HEK293 (cell line): ENCODE results near the gene DNAJC2.

Experiments used
- CTCF ChIA-PET: fragments of 350-600 bp; formaldehyde crosslinking; extraction: SDS; loops from one replicate; lab custom pipeline; 2021; ENCODE audit warnings: antibody characterized with exemption; lab: Yijun Ruan, JAX
- POLR2A ChIA-PET: fragments of 300-600 bp; formaldehyde crosslinking; extraction: SDS; loops from one replicate; lab custom pipeline; 2020; ENCODE audit warnings: antibody characterized with exemption, inconsistent platforms; lab: Yijun Ruan, JAX
- H3K27ac ChIP-seq: fragments of 200-500 bp; sonication (Bioruptor generic); 2 replicates; pipeline ENCODE4 v1.5.1; 2014; ENCODE audit warnings: low read depth, low read length, control low read depth, inconsistent platforms; ENCODE audit errors: extremely low read depth
- H3K36me3 ChIP-seq, 2 experiments: fragments of 200-500 bp in 1 of 2; sonication (Bioruptor generic) in 1 of 2; 1 replicate in 1 of 2; 2 replicates in 1 of 2; pipeline ENCODE4 v1.5.1; 2014 to 2017; ENCODE audit warnings: inconsistent platforms in 2 of 2, low read length in 2 of 2; ENCODE audit not compliant: control insufficient read depth in 2 of 2, insufficient read depth in 1 of 2
- H3K4me1 ChIP-seq: fragments of 200-500 bp; sonication (Bioruptor generic); 2 replicates; pipeline ENCODE4 v1.5.1; 2014; ENCODE audit warnings: mild to moderate bottlenecking, low read length, inconsistent platforms; ENCODE audit not compliant: control insufficient read depth, insufficient read depth
- H3K4me3 ChIP-seq: 2 replicates; pipeline ENCODE4 v1.5.1; 2011; ENCODE audit warnings: low read depth, mild to moderate bottlenecking, control low read depth, low read length, moderate library complexity
- H3K9me3 ChIP-seq: fragments of 200-500 bp; sonication (Bioruptor generic); 2 replicates; pipeline ENCODE4 v1.5.1; 2014; ENCODE audit warnings: low read depth, low read length, inconsistent platforms; ENCODE audit not compliant: control insufficient read depth, insufficient read depth
- AEBP2 ChIP-seq: fragments of 450-650 bp; formaldehyde crosslinking; IDR thresholded peaks from 2 replicates; pipeline ENCODE4 v1.5.1; 2016; ENCODE audit warnings: missing biosample characterization, missing genetic modification characterization, borderline replicate concordance
- KLF7 ChIP-seq: fragments of 450-650 bp; formaldehyde crosslinking; IDR thresholded peaks from 2 replicates; pipeline ENCODE4 v1.5.1; 2016; ENCODE audit warnings: missing biosample characterization, missing genetic modification characterization, borderline replicate concordance
- PRDM6 ChIP-seq: fragments of 450-650 bp; formaldehyde crosslinking; IDR thresholded peaks from 2 replicates; pipeline ENCODE4 v1.5.1; 2017; ENCODE audit warnings: missing biosample characterization, missing genetic modification characterization
- SCRT1 ChIP-seq: fragments of 450-650 bp; formaldehyde crosslinking; IDR thresholded peaks from 2 replicates; pipeline ENCODE4 v1.5.1; 2016; ENCODE audit warnings: missing biosample characterization, missing genetic modification characterization, borderline replicate concordance
- SCRT2 ChIP-seq: fragments of 450-650 bp; formaldehyde crosslinking; IDR thresholded peaks from 2 replicates; pipeline ENCODE4 v1.5.1; 2016; ENCODE audit warnings: missing biosample characterization, missing genetic modification characterization
- YY1 ChIP-seq: fragments of 450-650 bp; formaldehyde crosslinking; IDR thresholded peaks from 2 replicates; pipeline ENCODE4 v1.5.1; 2018; ENCODE audit warnings: missing biosample characterization, missing genetic modification characterization
- ZBTB11 ChIP-seq: fragments of 450-650 bp; formaldehyde crosslinking; conservative IDR thresholded peaks from 2 replicates; pipeline ENCODE4 v1.5.1; 2016; ENCODE audit warnings: low read depth, missing biosample characterization, missing genetic modification characterization
- ZBTB49 ChIP-seq: fragments of 450-650 bp; formaldehyde crosslinking; IDR thresholded peaks from 2 replicates; pipeline ENCODE4 v1.5.1; 2016; ENCODE audit warnings: missing biosample characterization, missing genetic modification characterization, low read depth
- ZNF335 ChIP-seq: fragments of 450-650 bp; formaldehyde crosslinking; conservative IDR thresholded peaks from 2 replicates; pipeline ENCODE4 v1.5.1; 2016; ENCODE audit warnings: missing biosample characterization, missing genetic modification characterization
- ZNF426 ChIP-seq: fragments of 450-650 bp; formaldehyde crosslinking; IDR thresholded peaks from 2 replicates; pipeline ENCODE4 v1.5.1; 2017; ENCODE audit warnings: missing biosample characterization, missing genetic modification characterization, mild to moderate bottlenecking, inconsistent platforms, moderate library complexity
- ZNF707 ChIP-seq: fragments of 450-650 bp; formaldehyde crosslinking; IDR thresholded peaks from 2 replicates; pipeline ENCODE4 v1.5.1; 2016; ENCODE audit warnings: missing biosample characterization, missing genetic modification characterization
- ZNF76 ChIP-seq: fragments of 450-650 bp; formaldehyde crosslinking; IDR thresholded peaks from 2 replicates; pipeline ENCODE4; 2016; ENCODE audit warnings: low read depth, missing biosample characterization, missing genetic modification characterization, borderline replicate concordance
- ZSCAN4 ChIP-seq: fragments of 450-650 bp; formaldehyde crosslinking; IDR thresholded peaks from 2 replicates; pipeline ENCODE4 v1.5.1; 2017; ENCODE audit warnings: missing biosample characterization, missing genetic modification characterization

Gene DNAJC2

GRCh38 chr7:103346396-103346795, 1.8 kb upstream of the DNAJC2 start:
- Histone ChIP-seq H3K36me3 (peaks cover 13 to 15% of the 10 kb centered on the region in 2 experiments), H3K27ac (no peak overlapping the region), H3K9me3 (no peaks in the 10 kb centered on the region), H3K4me1 (peaks cover 2% of the 10 kb centered on the region), H3K4me3 (no peak overlapping the region)
- TF ChIP-seq YY1 (tag by site-specific recombination) (no peak), PRDM6 (tag by site-specific recombination) (peak; percentile 35; the same call in 1 of the 2 replicates), ZNF335 (tag by site-specific recombination) (0 out of 2 replicates have a peak, but pooled peaks have one; percentile 17), SCRT2 (tag by site-specific recombination) (no peak), ZBTB49 (tag by site-specific recombination) (no peak), ZNF707 (no peak), KLF7 (tag by site-specific recombination) (no peak), ZSCAN4 (tag by site-specific recombination) (0 out of 2 replicates have a peak, but pooled peaks have one; percentile 14)
- ChIA-PET POLR2A (no interaction called here), CTCF (interaction anchor here (0.6 kb wide), 1 partner anchor 333 kb away, joined by 3 read pairs; no protein-coding TSS in a partner anchor)

GRCh38 chr7:103343758-103344452, 662 bp downstream of the DNAJC2 start:
- CTCF ChIA-PET = interaction anchor here (0.7 kb wide), 1 partner anchor 17 kb away, joined by 3 read pairs; no protein-coding TSS in a partner anchor

More at GRCh38 chr7:103343758-103344452, 662 bp downstream of the DNAJC2 start:
- POLR2A ChIA-PET = no interaction called here
- peaks cover 17 to 30% of the 10 kb centered on the region in 2 experiments for H3K36me3 ChIP-seq
- peak overlapping the region; percentile 54; the same call in 1 of the 2 replicates for H3K27ac ChIP-seq
- H3K4me1 ChIP-seq = no peaks in the 10 kb centered on the region; the same call in 1 of the 2 replicates
- TF ChIP-seq SCRT1 (tag by site-specific recombination) (peak; percentile 91), AEBP2 (tag by site-specific recombination) (no peak), ZBTB11 (tag by site-specific recombination) (peak; percentile 86), ZNF426 (no peak), SCRT2 (tag by site-specific recombination) (peak; percentile 97), ZNF76 (tag by site-specific recombination) (peak; percentile 63)
- no peaks in the 10 kb centered on the region for H3K9me3 ChIP-seq
- H3K4me3 ChIP-seq = peak overlapping the region; percentile 85
